Dedifferentiated amniotic fluid mesenchymal stem cell (primary cell): Measurements from ENCODE around the gene ABHD14A.

Source experiments
- DNase-seq: peaks from one replicate; pipeline ENCODE4 v3.0.0-alpha.2; 2016; ENCODE audit errors: extremely low spot score

ABHD14A gene

GRCh38 chr3:51940648-51941462, 34.0 kb upstream of the ABHD14A start:
- no peak for DNase-seq

GRCh38 chr3:51941463-51941797, 33.4 kb upstream of the ABHD14A start:
- no peak for DNase-seq

- DNase-seq = peak; percentile 100
These were observed 32.9 kb upstream of the ABHD14A start, which contains the start of the genes PARP3 and RRP9 for GRCh38 chr3:51941798-51942602. Gene PARP3 (plus strand): TSS chr3:51942363. CDS start chr3:51943356, 993 bp downstream. Gene RRP9 (minus strand): TSS chr3:51941904. CDS start chr3:51941867, 37 bp downstream.

- no peak for DNase-seq
These were observed 32.0 kb upstream of the ABHD14A start for GRCh38 chr3:51942603-51943450.

GRCh38 chr3:51943451-51944391, 31.1 kb upstream of the ABHD14A start:
- no peak for DNase-seq

GRCh38 chr3:51944451-51945021, 30.3 kb upstream of the ABHD14A start:
- DNase-seq = no peak

- no peak for DNase-seq
These were observed 29.6 kb upstream of the ABHD14A start for GRCh38 chr3:51945031-51945840.

GRCh38 chr3:51945926-51946705, 28.7 kb upstream of the ABHD14A start:
- DNase-seq = no peak

GRCh38 chr3:51946796-51947195, 28.1 kb upstream of the ABHD14A start:
- DNase-seq = no peak

GRCh38 chr3:51947215-51947900, 27.5 kb upstream of the ABHD14A start:
- no peak for DNase-seq

GRCh38 chr3:51948016-51948580, 26.8 kb upstream of the ABHD14A start:
- no peak for DNase-seq

- DNase-seq = no peak
These were observed 25.7 kb upstream of the ABHD14A start for GRCh38 chr3:51949121-51949520.

GRCh38 chr3:51950899-51951298, 24.0 kb upstream of the ABHD14A start:
- no peak for DNase-seq

GRCh38 chr3:51953445-51953844, 21.4 kb upstream of the ABHD14A start:
- peak; percentile 40 for DNase-seq

GRCh38 chr3:51954105-51954504, 20.8 kb upstream of the ABHD14A start:
- DNase-seq = no peak

GRCh38 chr3:51954713-51955112, 20.2 kb upstream of the ABHD14A start:
- no peak for DNase-seq

- DNase-seq = no peak
These were observed 19.5 kb upstream of the ABHD14A start, which contains the start of gene GPR62 for GRCh38 chr3:51955175-51955892. Gene GPR62 (plus strand): TSS chr3:51955381. CDS start chr3:51955653, 272 bp downstream.
